ENCODE data around the gene NAA30. TPM values are rescaled to one million over a fixed set of nuclear protein-coding genes. Genes with fewer than 3 reads are reported as not detected.

The NAA30 gene
- total and polyA plus RNA-seq, 9 of the 15 experiments (the other 6 are each of a cell fraction or from before 2014, with no cell fraction given), result 2.2 to 8.0 (median 6.9) TPM

DNA sequence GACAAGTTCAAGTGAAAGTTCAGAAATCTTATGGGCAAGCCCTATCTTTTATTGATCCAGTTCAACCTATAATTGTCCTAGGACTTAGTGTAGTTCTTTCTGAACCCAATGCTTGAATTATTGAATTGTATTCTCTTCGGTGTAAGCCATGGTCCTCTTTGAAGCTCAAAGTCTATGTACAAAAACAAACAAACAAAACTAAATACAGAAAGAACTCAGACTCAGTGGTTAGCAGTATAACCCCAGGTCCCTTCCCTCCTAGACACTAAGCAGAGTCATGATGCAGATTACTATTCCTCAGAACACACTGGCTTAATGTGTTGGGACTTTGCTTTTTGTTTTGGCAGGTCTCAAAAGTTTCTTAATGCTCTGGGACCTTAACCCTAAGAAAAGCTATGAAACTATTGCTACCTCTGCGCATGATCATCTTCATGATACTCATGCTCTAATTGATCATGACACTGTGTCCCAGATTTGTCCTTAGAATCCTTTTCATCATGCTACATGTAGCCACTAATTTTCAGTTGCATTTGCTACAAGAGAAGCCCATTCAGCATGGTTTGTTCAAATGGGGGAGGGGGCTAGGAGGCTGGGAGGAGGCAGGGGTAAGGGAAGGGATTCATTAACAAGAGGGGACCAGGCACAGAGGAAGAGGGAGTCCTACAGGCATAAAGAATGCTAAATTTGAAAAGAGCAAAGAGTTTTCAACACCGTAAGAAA, 35.1 kb upstream of the NAA30 start:
- WGBS (ENCODE audit: insufficient coverage, low coverage, missing lambda C conversion rate), result 0% methylated on average over 3 of the region's 3 CpGs
- no TSS peak for BruUV-seq (replicated peaks)
- FAIRE-seq (no peak), ATAC-seq (no peak), DNase-seq (ENCODE audit: extremely low read depth in 1 of 4, low spot score in 3 of 4) (no peak)
- in situ Hi-C loops (cut with MboI), result no loop called here
- no peak overlapping the region for H3K4me2 ChIP-seq (ENCODE audit: insufficient read depth, low read length)
- H3K27ac ChIP-seq (ENCODE audit: extremely low read depth, low read depth, low read length), result no peak overlapping the region
- H4K20me1 ChIP-seq (replicated peaks; ENCODE audit: control insufficient read depth, insufficient read depth, low read length), result no peaks in the 10 kb centered on the region
- H3K27me3 ChIP-seq (ENCODE audit: control insufficient read depth in 2 of 2, insufficient read depth in 2 of 2, low read length in 2 of 2), result no peaks in the 10 kb centered on the region
- H3K4me3 ChIP-seq, result no peak overlapping the region
- intact Hi-C loops (cut with micrococcal nuclease), result no loop called here
- H2AFZ ChIP-seq (ENCODE audit: low read depth, low read length), result no peak overlapping the region
- CTCF ChIA-PET (ENCODE audit: low intra/inter-chr PET ratio), result no interaction called here
- H3K9ac ChIP-seq (ENCODE audit: insufficient read depth in 1 of 2, low read depth in 2 of 2, low read length in 2 of 2), result no peak overlapping the region
- no peaks in the 10 kb centered on the region for H3K36me3 ChIP-seq (ENCODE audit: control insufficient read depth, insufficient read depth, low read length)
- H3K9me3 ChIP-seq (replicated peaks; ENCODE audit: control insufficient read depth, insufficient read depth, low read depth, low read length), result no peaks in the 10 kb centered on the region
- POLR2A ChIA-PET, result no interaction called here
- no peaks in the 10 kb centered on the region for H3K79me2 ChIP-seq (ENCODE audit: control insufficient read depth, insufficient read depth, low read length)
- H3K9me1 ChIP-seq (ENCODE audit: control insufficient read depth, insufficient read depth, low read length), result no peaks in the 10 kb centered on the region
- TF ChIP-seq ZNF79 (CRISPR knock-in tag; IDR thresholded peaks at IDR 0.05; ENCODE audit: low read depth), result no peak
- TF ChIP-seq NR2C2 (CRISPR knock-in tag; IDR thresholded peaks at IDR 0.05), result no peak
- no peak for TF ChIP-seq NR2C2 (tag; IDR thresholded peaks at IDR 0.05)
- no peaks in the 10 kb centered on the region for H3K4me1 ChIP-seq (replicated peaks in 1 of 2; ENCODE audit: control insufficient read depth in 2 of 2, insufficient read depth in 2 of 2, low read length in 2 of 2)

DNA sequence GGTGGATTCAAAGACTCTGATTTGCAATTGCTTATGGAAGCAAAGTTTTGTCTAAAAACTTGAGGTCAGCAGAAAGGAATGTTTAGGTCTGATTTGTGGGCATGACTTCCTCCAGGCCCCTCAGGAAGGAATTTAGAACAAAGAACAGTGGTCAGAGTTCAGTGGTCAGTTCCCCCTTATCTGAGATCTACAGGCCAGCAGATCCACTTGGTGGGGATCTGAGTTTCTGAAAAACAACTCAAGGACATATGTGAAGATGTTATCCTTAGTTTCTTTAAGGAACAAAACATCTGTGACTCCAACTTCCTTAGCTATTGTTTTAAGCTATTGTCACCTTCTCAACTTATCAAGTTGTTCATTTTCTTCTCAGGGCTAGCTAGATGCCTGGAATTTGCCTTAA, 28.0 kb upstream of the NAA30 start:
- Histone ChIP-seq H3K4me1 (replicated peaks in 1 of 2; ENCODE audit: control insufficient read depth in 2 of 2, insufficient read depth in 2 of 2, low read length in 2 of 2) (no peaks in the 10 kb centered on the region), H4K20me1 (replicated peaks; ENCODE audit: control insufficient read depth, insufficient read depth, low read length) (no peaks in the 10 kb centered on the region), H2AFZ (ENCODE audit: low read depth, low read length) (no peak overlapping the region), H3K27ac (ENCODE audit: extremely low read depth, low read depth, low read length) (no peak overlapping the region), H3K27me3 (ENCODE audit: control insufficient read depth in 2 of 2, insufficient read depth in 2 of 2, low read length in 2 of 2) (peaks cover 0 to 12% of the 10 kb centered on the region in 2 experiments; a peak in 1 of 5 replicates), H3K4me3 (no peak overlapping the region), H3K79me2 (ENCODE audit: control insufficient read depth, insufficient read depth, low read length) (no peaks in the 10 kb centered on the region), H3K9me1 (ENCODE audit: control insufficient read depth, insufficient read depth, low read length) (no peaks in the 10 kb centered on the region), H3K9me3 (replicated peaks; ENCODE audit: control insufficient read depth, insufficient read depth, low read depth, low read length) (no peaks in the 10 kb centered on the region), H3K4me2 (ENCODE audit: insufficient read depth, low read length) (no peak overlapping the region), H3K36me3 (ENCODE audit: control insufficient read depth, insufficient read depth, low read length) (no peaks in the 10 kb centered on the region), H3K9ac (ENCODE audit: insufficient read depth in 1 of 2, low read depth in 2 of 2, low read length in 2 of 2) (no peak overlapping the region)
- no TSS peak for BruUV-seq (replicated peaks)
- TF ChIP-seq ZC3H4 (CRISPR knock-in tag; IDR thresholded peaks at IDR 0.05; ENCODE audit: borderline replicate concordance) (no peak), ZNF3 (CRISPR knock-in tag; IDR thresholded peaks at IDR 0.05) (no peak), ZNF655 (CRISPR knock-in tag; IDR thresholded peaks at IDR 0.05) (no peak)
- no peak for FAIRE-seq
- no peak for ATAC-seq
- ChIA-PET POLR2A (no interaction called here), CTCF (ENCODE audit: low intra/inter-chr PET ratio) (no interaction called here)
- intact Hi-C loops (cut with micrococcal nuclease), result no loop called here
- in situ Hi-C loops (cut with MboI), result no loop called here
- no peak for DNase-seq (ENCODE audit: extremely low read depth in 1 of 4, low spot score in 3 of 4)
